Right lung (tissue), 5 donors: ENCODE data around the gene TUBB2B. TPM values are rescaled to one million over a fixed set of nuclear protein-coding genes. Genes with fewer than 3 reads are reported as not detected.
A peak's percentile ranks its signal among the peaks of the same experiment; 100 is the strongest.
"Not testable (repeated sequence)": the region's sequence is repeated elsewhere in the genome, so short reads cannot be mapped to it uniquely, and the experiment has no call there.

Source experiments
- DNase-seq, 2 donors: peaks; one replicate each; pipeline ENCODE4 v3.0.0-alpha.2; 2013
- polyA plus RNA-seq, 5 donors: library from polyadenylated mRNA; unstranded; fragments of 120-200 nt; gene quantifications; one replicate each; pipeline versions ENCODE4 v1.2.1 to v1.2.3, GENCODE V29; 2013; ENCODE audit warnings: inconsistent platforms in 1 of 5, low replicate concordance in 1 of 5; ENCODE audit not compliant: insufficient read length in 5 of 5, insufficient read depth in 1 of 5

TUBB2B gene
- polyA plus RNA-seq, 5 donors, result 5.9 to 10.5 (median 7.6) TPM

DNA sequence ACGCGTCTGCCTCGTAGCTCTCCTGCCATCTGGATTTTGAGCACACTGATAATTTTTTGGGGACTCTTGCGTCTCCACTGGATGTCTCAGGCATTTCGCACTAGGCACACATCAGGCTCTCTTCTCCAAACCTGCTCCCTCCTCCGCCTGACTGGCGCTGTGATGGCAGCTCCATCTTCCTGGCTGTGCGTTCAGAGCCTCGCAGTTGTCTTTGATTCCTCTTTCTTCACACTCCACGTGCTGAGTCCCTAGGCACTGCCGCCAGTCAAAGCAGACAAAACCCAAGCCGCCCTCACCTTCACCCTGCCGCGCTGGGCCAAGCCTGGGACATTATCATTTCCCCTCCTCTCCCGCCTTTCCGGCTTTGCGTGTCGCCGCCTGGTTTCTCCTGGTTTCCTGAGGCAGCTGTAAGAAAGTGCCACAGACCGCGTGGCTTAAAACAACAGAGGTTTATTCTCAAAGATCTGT lies 32.1 kb upstream of the TUBB2B start:
- peak in 1 of 2 donors; percentile 23 for DNase-seq

DNA sequence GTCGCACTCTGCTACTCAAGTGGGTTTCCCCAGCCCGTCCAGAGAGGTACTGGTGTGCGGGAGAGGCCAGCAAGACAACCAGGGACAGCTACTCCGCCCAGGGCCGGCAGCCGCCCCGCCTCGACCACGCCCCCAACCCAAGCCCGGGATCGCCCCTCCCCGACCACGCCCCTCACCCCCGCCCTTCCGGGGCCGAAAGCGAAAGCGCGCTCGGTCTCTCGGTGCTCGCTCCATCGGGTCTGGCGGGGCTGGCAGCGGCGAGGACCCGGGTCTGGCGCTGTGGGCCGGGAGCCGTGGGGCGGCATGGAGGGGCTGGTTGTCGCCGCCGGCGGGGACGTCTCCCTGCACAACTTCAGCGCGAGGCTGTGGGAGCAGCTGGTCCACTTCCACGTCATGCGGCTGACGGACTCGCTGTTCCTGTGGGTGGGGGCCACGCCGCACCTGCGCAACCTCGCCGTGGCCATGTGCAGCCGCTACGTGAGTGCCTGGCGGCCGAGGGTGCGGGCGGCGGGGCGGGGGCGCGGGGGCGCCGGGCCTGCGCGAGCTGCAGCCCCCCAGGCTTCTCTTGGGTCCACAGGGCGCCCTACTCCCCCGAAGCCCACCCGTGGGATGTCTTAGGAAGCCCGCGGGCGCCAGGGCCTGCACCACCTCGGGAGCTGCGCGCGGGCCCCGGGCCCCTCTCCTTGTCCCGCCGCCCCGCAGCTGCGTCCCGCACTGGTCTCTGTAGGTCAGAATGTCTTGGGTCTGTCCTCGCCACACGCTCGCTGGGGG lies 31.5 kb upstream of the TUBB2B start, which contains the start of gene PSMG4:
Gene PSMG4, plus strand, starts transcription at position 228 of the 771 bp plus-strand sequence. Its CDS starts 76 bp downstream, at position 304.
- peak; percentile 90 to 91 for DNase-seq

GRCh38 chr6:3258201-3258600 lies 30.7 kb upstream of the TUBB2B start:
- DNase-seq, result no peak

DNA sequence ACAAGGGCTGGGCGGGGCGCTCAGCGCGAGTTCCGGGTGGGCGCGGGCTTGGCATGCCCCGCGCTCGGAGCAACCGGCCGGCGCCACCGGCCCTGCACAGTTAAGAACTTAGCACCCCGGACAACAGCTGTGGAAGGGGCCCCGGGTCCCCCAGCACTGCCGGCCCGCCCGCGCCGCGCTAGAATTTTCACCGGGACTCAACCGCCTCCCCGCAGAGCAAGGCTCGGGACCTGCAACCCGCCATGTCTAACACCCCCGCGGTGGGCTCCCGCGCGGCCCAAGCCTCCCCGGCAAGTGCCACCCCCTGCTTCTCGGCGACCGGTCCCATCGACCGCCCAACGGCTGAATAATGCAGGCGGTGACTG lies 26.1 kb upstream of the TUBB2B start:
- DNase-seq, result no peak

GRCh38 chr6:3252861-3253596 lies 25.6 kb upstream of the TUBB2B start:
- DNase-seq, result no peak

- DNase-seq, result no peak
Measured at GRCh38 chr6:3252369-3252768, 24.9 kb upstream of the TUBB2B start.

GRCh38 chr6:3251462-3252314 lies 24.2 kb upstream of the TUBB2B start:
- DNase-seq, result peak; percentile 65 to 74

GRCh38 chr6:3250231-3250675 lies 22.8 kb upstream of the TUBB2B start:
- no peak for DNase-seq

DNA sequence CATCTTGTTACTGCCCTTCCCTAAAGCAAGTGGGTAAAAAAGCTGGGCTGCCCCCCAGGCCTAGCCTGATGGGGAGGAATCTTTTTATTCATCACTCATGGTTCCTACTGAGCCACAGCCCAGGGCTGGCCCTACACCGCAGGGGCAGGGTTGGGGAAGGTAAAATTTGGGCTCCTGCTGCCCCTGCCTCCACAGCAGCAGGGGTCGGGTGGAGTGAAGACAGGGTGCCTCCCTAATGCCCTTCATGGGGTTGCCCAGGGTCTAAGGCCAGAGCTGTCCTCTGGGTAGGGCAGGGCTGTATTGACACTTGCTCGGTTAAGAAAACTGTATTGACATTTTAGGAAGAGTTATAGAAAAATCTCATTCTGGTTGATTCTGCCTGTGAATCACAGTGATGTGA lies 22.4 kb upstream of the TUBB2B start:
- DNase-seq, result no peak

- DNase-seq, result no peak
Measured at GRCh38 chr6:3247255-3248146, 20.0 kb upstream of the TUBB2B start.

DNA sequence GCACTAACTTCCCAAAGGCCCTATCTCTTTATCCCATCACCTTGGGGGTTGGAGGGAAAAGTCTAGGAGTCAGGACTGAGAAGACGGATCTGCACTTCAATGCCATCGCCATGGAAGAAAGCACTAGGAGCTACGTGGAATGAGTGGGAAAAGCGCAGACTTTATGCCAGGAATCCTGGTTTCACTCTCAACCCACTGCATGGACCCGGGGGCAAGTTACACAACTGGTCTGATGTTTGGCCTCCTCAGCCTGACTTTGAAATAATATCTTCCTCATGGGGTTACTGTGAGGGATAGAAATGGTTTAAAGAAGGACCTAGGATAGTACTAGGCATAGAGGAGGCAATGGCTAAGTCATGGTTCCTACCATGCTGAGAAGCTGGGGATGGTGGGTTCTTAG lies 17.8 kb upstream of the TUBB2B start:
- no peak for DNase-seq

DNA sequence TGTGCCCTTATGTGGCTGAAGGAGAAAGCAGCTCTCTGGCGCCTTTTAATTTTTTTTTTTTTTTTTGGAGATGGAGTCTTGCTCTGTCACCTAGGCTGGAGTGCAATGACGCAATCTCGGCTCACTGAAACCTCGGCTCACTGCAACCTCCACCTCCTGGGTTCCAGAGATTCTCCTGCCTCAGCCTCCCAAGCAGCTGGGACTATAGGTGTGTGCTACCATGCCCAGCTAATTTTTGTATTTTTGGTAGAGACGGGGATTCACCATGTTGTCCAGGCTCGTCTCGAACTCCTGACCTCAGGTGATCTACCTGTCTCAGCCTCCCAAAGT lies 17.3 kb upstream of the TUBB2B start:
- DNase-seq, result not testable (repeated sequence)

- no peak for DNase-seq
Measured at GRCh38 chr6:3244003-3244831, 16.8 kb upstream of the TUBB2B start.

- no peak for DNase-seq
Measured at GRCh38 chr6:3242768-3243167, 15.3 kb upstream of the TUBB2B start.

DNA sequence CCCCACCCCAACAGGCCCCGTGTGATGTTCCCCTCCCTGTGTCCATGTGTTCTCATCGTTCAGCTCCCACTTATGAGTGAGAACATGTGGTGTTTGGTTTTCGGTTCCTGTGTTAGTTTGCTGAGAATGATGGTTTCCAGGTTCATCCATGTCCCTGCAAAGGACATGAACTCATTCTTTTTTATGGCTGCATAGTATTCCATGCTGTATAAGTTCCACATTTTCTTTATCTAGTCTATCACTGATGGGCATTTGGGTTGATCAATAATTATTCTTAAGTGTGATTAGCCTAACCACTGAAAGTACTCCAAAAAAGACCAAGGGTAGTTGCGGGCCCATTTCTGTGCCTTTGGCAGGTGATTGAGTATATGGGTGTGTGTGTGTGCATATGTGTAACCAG lies 14.3 kb upstream of the TUBB2B start:
- not testable (repeated sequence) for DNase-seq

DNA sequence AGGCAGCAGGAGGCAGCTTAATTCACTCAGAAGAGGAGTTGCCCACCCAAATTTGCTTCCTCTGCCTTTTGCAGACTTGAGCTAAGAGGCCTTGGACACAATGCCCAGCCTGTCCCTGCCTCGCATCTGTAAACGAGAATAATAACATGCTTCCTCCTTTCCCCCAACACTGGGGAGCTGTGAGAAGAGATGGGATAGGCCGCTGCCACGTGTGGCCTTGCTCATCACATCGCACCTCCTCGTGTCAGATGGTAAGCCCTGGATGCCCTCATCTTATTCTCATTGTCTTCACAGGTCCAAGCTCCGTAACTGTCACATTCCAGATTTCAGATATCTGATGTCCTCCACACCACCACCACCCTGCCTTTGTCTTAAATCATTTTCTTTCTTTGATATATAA lies 13.1 kb upstream of the TUBB2B start:
- no peak for DNase-seq

DNA sequence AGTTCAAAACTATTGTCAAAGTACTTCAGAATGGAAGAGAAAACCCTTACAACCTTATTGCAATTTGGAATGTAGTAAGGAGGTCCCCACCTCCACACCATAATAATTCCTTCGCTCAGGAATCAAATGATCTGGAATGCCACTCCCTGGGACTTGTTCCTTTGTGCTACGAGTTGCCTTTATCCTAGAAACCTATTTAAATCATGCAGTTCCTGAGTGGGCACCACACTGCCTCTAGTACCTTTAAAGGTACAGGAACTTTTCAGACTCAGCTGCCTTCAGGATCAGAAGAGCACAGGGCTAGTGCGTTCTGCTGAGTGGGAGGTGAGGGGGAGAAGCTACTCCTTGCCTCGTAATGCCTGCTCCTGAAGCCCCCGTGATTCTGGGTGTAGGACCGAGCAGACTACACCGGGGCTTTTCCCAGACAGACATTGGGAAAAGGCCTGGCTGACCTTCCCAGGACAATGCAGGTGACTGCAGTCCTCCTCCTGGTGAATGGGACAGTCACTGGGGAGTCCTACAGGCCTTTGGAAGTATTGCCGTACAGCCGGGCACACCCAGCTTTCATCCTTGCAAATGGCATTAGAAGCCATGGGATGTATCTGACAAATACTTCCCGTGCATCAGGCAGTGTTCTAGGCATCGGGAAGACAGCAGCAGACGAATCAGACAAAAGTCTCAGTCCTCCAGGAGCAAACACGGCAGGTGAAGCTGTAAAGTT lies 11.8 kb upstream of the TUBB2B start:
- DNase-seq, result no peak

DNA sequence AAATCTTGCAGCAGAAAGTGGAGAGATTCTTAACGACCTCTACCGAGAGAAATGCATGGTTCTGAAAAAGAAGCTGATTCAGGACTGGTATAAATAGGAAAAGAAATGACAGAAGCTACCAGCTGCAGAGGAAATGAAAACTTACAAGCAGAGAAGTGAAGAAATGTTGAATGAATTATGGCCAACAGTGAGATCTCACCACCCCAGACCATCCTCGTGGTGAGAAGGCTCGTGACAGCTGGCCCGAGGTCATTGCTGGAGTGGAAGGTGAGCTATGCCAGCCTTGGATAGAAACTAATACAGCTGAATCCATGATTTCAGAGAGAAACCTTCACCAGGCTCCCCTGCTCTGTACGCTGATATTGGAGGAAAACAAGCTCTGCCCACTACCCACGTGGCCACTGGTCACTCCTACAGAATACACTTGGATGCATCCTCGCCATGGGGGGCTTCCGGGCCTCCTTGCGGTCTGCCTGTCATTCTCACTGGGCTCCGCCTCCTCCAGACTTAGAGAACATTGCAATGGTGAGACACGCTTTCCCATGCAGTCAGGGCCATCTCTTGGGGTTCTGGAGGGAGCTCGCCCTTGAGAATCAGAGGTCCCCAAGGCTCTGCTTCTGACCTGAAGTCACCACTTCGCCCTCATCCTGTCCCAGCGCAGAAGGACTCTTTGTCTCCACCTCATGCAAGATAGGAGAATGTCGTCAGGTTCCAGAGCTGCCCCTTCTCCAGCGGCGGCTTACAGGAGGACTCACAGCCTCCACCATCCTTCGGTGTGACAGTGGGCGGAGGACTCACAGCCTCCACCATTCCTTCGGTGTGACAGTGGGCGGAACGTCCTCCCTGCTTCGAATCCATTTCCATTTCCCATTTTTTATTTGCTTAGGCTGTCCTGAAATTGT lies 10.6 kb upstream of the TUBB2B start:
- DNase-seq, result no peak
